Sigmoid colon (tissue), 4 donors: ENCODE results near the gene PRTG.

Source experiments
- CTCF ChIP-seq, 4 experiments: fragments of 450-650 bp in 3 of 4; fragments of 200-600 bp in 1 of 4; IDR thresholded peaks; one replicate each; pipeline ENCODE4 v1.5.1; 2016 to 2019; ENCODE audit warnings: antibody characterized with exemption in 4 of 4, mild to moderate bottlenecking in 3 of 4, moderate library complexity in 2 of 4
- POLR2A ChIP-seq, 2 donors: fragments of 450-650 bp; IDR thresholded peaks; one replicate each; pipeline ENCODE4 v1.6.1; 2016; ENCODE audit warnings: antibody characterized with exemption in 2 of 2, mild to moderate bottlenecking in 2 of 2, moderate library complexity in 2 of 2
- POLR2AphosphoS5 ChIP-seq, 4 donors: sonication (generic); formaldehyde crosslinking; IDR thresholded peaks; one replicate each; pipeline ENCODE4 v1.6.1; 2017; ENCODE audit warnings: antibody characterized with exemption in 4 of 4

GRCh38 chr15:55696221-55696620, 46.7 kb downstream of the PRTG start:
- no peak for TF ChIP-seq CTCF (IDR thresholded peaks at IDR 0.05)
- no peak for TF ChIP-seq POLR2AphosphoS5 (IDR thresholded peaks at IDR 0.05)
- no peak for TF ChIP-seq POLR2A (IDR thresholded peaks at IDR 0.05)
